ENCODE results near the gene GLIS2. TPM values are rescaled to one million over a fixed set of nuclear protein-coding genes. Genes with fewer than 3 reads are reported as not detected.

Gene GLIS2
- polyA plus RNA-seq, 3 donors = 30.6 to 36.8 (median 31.1) TPM

DNA sequence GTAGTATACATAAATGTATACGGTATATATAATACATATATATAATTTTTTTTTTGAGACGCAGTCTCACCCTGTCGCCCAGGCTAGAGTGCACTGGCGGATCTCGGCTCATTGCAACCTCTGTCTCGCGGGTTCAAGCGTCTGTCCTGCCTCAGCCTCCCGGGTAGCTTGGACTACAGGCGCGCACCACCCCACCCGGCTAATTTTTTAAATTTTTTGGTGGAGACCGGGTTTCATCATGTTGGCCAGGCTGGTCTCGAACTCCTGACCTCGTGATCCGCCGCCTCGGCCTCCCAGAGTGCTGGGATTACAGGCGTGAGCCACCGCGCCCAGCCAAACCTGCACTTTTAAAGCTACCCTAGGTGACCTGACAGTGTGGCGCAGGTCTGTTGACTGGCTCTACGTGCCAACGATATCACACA is 34.5 kb downstream of the GLIS2 start:
- DNase-seq (ENCODE audit: low read depth in 3 of 3, low spot score in 2 of 3) = no peak

DNA sequence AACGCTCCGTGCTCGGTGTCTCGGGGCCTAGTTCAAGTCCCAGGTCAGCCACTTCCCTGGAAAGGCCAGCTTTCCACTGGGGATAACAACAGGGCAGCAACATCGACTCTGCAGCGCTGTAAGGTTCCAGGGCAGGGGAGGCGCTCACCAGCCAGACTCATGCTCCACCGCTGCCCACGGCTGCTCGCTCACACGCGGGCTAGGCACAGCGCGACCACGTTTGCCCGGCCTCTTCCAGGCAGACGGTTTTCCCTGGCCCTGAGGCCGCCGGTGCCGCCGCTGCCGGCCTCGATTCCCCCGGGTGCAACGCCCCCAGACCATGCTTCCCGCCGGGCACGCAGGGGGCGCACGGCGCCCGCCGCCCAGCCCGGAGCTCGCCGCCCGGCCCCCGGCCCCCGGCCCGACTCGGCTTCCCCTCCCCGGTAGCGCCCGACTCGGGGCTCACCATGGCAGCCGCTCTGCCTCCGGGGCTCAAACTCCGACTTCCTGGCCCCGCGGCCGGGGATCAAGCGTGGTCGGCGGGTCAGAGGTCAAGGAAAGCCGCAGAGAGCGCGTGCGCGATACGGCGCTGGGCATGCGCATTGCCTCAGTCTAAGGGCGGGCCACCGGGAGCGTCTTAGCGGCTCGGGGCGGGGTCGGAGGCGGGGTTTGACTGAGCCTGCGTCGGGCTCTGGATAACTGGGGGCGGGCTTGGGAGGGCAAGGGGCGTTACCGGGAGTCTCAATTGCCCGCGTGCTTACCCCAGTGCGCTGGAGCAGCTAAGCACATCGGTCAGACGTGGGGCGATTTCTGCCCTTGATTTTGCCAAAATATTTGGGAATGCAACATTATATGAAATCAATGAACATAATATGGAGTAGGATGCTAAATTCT is 35.2 kb downstream of the GLIS2 start, which contains the start of gene PAM16:
TSS of gene PAM16 (minus strand) at position 535 of the 873 bp plus-strand sequence. CDS start at position 448, 87 bp downstream.
- DNase-seq (ENCODE audit: low read depth in 3 of 3, low spot score in 2 of 3) = peak in 2 of 3 donors; percentile 84 to 86

DNA sequence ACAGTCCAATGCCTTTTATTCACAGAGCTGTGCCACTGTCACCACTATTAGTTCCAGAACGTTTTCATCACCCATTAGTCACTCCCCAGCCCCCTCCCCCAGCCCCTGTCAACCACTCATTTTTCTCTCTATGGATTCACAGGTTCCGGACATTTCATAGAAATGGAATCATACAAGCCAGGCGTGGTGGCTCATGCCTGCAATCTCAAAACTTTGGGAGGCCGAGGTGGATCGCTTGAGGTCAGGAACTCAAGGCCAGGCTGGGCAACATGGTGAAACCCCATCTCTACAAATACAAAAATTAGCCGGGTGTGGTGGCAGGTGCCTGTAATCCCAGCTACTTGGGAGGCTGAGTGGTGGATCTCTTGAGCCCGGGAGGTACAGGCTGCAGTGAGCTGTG is 36.0 kb downstream of the GLIS2 start:
- DNase-seq (ENCODE audit: low read depth in 3 of 3, low spot score in 2 of 3) = no peak

DNA sequence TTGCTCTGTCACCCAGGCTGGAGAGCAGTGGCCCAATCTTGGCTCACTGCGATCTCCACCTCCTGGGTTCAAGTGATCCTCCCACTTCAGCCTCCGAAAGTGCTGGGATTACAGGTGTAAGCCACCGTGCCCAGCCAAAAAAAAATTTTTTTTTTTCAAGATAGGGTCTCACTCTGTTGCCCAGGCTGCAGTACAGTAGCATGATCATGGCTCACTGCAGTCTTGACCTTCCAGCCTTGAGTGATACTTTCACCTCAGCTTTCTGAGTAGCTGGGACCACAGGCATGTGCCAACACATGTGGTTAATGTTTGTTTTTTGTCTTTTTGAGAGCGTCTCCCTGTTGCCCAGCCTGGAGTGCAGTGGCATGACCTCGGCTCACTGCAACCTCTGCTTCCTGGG is 37.0 kb downstream of the GLIS2 start:
- DNase-seq (ENCODE audit: low read depth in 3 of 3, low spot score in 2 of 3) = no peak

DNA sequence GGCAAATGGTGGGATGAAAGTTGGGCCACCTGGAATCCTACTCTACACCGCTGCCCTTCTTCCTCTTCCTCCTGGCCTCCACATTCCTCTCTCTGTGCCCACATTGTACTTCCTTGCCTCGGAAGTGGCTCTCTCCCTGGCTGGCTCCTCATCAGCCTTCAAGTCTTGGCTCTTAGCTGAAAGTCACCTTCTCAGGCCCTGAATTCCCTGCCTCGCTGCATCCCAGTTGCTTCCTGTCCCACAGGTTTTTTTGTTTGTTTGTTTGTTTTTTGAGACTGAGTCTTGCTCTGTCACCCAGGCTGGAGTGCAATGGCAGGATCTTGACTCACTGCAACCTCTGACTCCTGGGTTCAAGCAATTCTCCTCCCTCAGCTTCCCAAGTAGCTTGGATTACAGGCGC is 37.8 kb downstream of the GLIS2 start:
- DNase-seq (ENCODE audit: low read depth in 3 of 3, low spot score in 2 of 3) = no peak

DNA sequence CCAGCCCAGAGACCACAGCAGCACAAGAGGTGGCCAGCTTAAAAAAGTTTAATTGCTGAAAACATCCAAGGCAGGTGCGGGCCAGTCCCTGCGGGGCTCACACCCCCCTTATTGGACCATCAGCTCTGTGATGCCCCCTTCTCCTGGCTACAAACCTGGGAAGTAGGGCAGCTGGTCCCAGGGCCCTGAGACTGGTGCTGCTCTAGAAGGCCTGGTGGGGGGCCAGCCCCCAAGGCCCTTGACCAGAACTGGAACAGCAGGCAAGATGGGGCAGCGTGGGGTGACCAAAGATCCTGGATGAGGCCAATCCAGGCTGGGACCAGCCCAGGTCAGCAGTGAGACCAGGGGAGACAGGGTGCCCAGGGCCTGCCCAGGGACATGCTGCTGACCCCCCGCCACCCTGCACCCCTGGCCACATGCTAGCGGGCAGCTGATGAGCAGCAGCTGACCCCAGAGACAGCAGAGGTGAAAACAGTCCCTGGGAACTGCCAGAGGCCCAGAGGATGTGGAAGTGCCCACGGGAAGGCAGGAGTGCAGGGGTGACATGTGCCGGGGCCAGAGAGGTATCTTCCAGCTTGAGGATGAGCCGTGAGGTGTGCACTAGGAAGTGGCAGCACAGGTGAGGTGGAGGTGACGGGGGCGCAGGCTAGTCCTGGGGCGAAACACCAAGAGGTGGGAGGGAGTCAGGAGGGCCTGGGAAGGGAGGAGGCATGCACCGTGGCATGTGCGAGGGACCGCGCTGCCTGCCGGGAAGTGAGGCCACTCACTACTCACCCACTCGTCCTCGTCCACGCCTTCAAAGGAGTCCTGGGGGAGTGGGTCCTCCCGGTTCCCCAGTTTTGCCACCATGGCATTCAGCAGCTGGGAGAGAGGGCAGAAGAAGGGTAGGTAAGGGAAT is 38.9 kb downstream of the GLIS2 start:
- no peak for DNase-seq (ENCODE audit: low read depth in 3 of 3, low spot score in 2 of 3)

DNA sequence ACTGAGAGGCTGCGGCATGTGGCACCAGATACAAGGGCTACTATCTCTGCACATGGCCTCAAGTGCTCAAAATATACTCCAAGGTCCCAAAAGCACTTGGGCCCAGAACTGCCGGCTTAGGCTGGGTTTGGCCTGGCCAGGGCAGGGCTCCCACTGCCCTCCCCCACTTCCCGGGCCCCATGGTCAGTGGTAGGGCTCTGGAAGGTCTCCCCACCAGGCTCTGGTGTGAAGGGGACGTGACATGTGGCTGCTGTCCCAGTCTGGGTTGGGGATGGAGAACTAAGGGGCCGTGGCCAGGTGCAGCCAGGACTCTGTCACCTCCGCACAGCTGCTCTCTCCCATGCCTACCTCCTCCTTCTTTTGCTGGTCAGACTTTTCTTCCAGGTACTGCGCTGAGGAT is 41.0 kb downstream of the GLIS2 start:
- DNase-seq (ENCODE audit: low read depth in 3 of 3, low spot score in 2 of 3) = no peak

DNA sequence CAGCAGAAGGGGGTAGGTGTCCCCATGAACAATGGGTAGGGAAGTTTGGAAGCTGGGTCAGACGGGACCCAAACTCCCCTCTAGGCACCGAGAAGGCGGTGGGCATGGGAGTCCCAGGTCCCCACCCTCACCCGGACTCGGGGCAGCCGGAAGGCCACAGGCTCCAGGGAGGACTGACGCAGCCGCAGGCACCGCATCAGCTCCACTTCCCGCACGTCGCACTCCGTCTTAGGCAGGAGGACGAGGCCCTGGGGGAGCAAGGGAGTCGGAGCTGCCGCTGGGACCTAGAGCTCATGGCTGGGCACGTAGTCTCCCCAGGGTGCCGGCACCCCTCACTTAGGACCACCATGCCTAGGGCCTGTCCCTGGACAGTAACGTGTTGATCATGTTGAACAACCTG is 42.4 kb downstream of the GLIS2 start:
- no peak for DNase-seq (ENCODE audit: low read depth in 3 of 3, low spot score in 2 of 3)

DNA sequence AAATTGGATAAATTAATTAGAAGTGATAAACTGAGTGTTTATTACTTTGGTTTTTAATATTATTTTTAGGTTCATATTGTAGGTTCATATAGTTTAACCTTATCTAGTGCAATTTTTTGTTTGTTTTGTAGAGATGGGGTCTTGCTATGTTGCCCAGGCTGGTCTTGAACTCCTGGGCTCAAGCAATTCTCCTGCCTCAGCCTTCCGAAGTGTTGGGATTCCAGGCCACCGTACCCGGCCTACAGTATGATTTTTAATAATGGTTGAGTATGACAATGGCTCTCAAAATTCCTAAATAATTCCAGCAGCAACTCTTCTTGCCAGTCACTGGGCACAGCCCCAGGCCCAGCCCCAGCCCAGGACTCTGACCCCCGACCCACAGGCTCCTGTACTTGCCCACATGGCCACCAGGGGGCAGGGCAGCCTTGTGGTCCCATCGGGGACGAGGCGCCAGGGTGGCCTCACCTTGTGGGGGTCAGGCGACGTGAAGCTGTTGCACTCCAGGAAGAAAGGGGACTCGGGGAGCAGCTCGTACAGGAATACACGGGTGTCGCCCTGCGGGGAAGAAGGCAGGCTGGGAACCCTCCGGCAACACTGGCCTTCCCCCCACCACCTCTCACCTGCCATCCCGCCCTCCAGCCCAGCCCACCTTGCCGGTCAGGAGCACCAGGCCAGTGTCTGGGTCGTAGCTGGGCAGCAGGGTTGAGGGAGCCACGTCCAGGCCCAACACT is 43.1 kb downstream of the GLIS2 start:
- no peak for DNase-seq (ENCODE audit: low read depth in 3 of 3, low spot score in 2 of 3)

DNA sequence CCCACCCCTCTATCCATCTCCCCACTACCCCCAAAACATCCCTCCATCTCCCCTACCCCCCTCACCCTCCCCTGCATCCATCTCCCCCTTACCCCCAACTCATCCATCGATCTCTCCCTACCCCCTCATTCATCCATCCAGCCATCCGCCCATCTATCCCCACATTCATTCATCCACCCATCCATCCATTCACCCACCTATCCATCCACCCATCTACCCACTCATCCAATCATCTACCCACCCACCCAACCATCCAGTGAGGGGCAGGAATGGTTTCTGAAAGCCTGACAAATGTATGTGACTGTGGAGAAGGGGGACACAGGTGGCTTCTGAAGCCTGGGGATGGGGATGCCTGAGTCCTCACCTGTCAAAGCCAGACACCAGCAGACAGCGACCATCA is 44.0 kb downstream of the GLIS2 start:
- DNase-seq (ENCODE audit: low read depth in 3 of 3, low spot score in 2 of 3) = no peak

DNA sequence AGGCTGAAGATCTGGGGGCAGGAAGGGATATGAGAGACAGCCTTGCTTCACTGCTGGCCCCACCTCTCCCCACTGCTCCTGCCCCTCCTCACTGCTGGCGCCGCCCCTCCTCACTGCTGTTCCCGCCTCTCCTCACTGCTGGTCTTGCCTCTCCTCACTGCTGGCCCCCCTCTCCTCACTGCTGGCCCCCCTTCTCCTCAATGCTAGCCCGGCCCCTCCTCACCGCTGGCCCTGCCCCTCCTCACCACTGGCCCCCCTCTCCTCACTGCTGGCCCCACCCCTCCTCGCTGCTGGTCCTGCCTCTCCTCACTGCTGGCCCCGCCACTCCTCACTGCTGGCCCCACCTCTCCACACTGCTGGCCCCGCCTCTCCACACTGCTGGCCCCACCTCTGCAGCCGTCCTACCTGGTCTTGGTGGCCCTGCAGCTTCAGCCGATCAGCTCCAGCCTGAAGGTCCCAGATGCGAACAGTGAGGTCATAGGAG is 44.7 kb downstream of the GLIS2 start:
- no peak for DNase-seq (ENCODE audit: low read depth in 3 of 3, low spot score in 2 of 3)

DNA sequence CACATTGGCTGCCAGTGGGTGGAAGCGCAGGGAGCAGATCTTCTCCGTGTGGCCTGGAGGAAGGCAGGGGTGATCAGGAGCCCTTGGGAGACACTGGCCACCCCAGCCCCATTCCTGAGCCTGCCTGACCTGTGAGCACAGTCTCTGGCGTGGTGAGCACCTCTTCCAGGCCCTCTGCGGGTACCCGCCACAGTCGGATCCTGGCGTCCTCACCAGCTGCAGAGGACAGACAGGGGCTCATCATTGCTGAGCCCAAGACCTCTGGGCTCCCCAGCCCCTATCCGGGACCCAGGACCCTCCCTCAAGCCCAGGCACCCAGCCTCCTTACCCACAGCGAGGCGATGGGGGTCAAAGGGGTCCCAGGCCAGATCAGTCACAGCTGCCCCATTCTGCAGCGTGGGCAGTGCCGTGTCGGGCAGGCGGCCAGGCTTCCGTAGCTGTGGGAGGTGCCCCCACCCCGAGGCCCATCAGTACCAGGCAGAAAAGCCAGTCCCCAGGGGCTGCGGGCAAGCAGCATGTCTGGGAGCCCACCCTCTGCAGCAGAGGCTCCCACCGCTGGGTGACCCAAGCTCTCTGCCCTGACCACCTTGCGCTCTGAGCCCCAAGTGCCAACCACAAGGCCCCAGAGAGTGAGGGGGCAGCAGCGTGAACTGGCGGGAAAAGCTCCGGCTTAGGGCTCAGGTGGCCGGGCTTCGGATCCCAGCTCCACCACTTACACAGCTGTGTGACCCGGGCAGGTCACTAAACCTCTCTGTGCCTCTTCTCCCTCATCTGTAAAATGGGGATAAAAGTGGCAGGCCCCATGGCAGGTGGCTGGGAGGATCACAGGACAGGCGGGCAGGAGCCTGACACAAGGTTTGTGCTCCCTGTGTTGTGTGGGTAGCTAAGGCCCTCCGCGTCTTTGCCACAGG is 45.4 kb downstream of the GLIS2 start:
- DNase-seq (ENCODE audit: low read depth in 3 of 3, low spot score in 2 of 3) = no peak

DNA sequence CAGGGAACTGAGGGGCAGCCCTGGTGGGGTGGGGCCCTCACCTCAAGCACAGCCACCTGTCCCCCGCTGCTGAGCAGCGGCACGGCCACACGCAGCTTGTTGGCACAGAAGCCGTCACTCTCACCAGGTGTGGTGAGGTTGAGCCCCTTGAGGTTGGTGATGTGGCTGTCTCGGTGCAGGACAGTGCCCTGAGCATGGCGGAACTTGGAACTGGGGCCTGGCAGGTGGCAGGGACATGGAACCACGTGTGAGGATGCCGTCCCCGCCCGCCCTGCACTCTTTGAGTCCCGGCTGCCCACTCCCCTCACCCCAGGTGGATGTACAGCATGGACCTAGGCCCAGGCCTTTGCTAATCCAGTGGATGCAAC is 46.1 kb downstream of the GLIS2 start:
- no peak for DNase-seq (ENCODE audit: low read depth in 3 of 3, low spot score in 2 of 3)

DNA sequence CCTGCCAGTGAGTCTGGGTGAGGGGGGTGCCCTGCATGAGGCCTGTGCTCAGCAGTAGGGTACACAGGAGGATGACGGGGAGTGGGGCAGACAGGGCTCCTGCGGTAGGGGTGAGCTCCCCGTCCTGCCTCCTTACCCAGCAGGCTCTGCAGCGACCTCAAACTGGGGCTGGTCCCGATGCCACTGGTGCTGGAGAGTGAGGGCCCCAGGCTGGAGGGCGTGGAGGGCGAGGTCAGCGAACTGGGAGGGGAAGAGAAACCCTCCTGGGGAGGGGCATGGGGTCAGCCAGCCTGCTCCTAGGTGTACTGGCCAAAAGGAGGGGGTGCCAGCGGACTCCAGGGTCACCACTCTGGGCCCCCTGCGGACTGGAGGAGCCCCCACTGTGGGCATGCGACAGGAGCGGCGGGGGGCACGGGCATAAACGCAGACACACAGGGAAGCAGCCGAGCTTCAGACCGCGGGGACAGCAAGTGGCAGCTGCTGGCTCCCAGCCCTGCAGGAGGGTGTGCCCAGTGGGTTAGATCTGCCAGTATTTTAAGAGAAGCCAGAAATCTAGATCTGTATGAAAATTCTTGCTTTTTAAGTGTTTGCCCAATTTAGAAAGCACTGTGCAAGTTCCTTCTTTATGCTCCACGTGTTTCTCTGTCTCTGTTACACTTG is 46.7 kb downstream of the GLIS2 start:
- no peak for DNase-seq (ENCODE audit: low read depth in 3 of 3, low spot score in 2 of 3)

DNA sequence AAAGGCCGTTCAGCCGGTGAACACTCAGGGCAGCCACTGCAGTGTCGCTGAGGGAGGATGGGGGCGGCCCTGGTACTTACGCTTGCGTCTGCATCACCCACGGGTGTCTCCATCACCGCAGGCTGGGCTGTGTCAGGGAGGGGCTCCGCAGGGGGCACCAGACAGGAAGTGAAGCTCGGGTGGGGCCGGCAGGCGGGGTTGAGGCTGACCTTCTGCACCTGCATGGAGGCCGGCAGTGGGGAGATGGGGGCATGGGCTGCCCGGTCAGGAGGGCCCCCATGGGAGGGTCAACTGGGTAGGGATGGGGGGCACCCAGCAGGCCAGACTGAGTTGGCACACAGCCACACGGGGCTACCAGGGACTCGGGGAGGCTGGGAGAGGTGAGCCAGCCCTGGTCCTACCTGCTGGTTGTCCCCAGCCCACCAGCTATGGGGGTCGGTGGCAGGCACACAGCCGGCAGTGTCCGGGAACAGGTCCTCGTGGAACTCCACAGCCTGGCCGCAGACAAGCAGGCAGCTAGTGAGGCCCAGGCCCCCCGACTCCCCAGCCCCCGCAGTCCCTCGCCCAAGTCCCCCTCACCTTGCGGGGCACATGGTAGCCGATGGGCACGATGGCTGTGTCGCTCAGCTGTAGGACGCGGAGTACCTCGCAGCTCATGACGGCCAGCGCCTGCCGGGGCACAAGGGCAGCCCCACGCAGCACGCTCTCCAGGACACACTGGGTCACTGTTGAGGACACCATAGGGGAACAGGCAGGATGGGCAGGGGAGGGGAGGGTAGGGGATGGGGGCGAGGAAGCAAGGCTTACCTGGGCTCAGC is 48.5 kb downstream of the GLIS2 start:
- DNase-seq (ENCODE audit: low read depth in 3 of 3, low spot score in 2 of 3) = no peak

DNA sequence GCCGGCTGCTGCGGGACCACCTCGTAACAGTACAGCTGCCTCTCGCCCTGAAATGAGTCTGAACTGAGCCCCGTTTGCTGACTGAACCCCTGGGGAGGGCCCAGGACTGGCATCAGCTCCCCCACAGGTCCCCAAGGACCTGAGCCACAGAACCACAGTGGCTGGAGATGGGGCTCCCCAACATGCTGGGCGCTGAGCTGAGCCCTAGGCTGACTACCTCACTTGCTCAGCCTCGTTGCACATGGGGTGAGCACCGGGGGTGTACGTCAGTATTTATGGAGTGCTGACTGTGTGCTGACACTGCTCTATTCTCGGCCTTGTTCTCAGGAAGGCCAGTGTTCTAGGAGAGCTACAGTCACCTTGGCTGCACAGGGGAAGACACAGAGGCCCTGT is 49.1 kb downstream of the GLIS2 start:
- DNase-seq (ENCODE audit: low read depth in 3 of 3, low spot score in 2 of 3) = no peak

DNA sequence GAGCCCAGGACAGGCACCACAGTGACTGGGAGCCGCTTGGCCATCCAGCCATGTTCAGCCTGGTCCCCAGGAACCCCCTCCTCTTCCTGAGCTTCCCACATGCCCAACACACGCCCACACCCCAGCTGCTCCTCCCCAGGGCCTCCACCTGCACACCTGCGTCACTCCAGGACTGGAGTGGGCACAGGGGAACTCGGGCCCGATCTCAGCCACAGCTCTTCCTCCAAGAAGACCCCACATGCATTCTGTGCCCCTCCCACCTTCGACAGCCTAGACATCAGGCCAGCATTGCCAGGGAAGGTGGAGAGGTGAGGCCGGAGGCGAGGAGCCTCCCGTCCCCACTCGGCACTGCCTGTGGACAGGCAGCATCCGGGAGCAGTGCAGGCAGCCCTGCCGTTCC is 49.7 kb downstream of the GLIS2 start:
- DNase-seq (ENCODE audit: low read depth in 3 of 3, low spot score in 2 of 3) = no peak

DNA sequence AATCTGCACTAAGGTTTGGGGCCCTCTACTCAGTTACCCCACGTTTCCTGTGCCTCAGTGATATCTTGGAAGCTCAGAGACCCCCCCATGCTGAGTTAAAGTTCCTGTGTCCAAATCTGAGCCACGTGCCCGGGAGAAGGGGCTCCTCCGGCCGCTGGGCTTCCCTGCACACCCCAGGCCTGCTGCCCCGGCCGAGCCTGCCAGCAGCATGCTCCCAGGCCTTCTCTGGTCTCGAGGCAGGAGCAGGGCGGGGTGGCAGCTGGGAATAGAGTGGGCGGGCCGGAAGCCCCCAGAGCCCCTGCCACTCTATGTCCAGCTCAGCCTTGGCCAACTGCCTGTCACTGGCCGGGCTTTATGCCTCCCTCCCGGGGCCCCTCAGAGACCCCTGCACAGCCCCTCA is 50.1 kb downstream of the GLIS2 start:
- DNase-seq (ENCODE audit: low read depth in 3 of 3, low spot score in 2 of 3) = no peak
